IMR-90 (cell line): Measurements from ENCODE around the gene SLC39A11.

Experiments
- BHLHE40 ChIP-seq: fragments of 150-350 bp; IDR thresholded peaks from 2 replicates; pipeline ENCODE4 v1.6.1; 2016; ENCODE audit warnings: mild to moderate bottlenecking, low read depth, low read length
- CEBPB ChIP-seq: IDR thresholded peaks from 2 replicates; pipeline ENCODE4 v1.6.1; 2012; ENCODE audit warnings: low read depth, low read length, improper control_type of control experiment
- CTCF ChIP-seq: conservative IDR thresholded peaks from 2 replicates; pipeline ENCODE4 v1.5.1; 2012; ENCODE audit warnings: mild to moderate bottlenecking, low read depth, low read length, improper control_type of control experiment
- POLR2A ChIP-seq: IDR thresholded peaks from 2 replicates; pipeline ENCODE4 v1.6.1; 2012; ENCODE audit warnings: mild to moderate bottlenecking, low read depth, low read length
- USF2 ChIP-seq: fragments of 150-350 bp; IDR thresholded peaks from 2 replicates; pipeline ENCODE4 v1.6.1; 2017; ENCODE audit warnings: mild to moderate bottlenecking, antibody characterized with exemption, low read length, low read depth

- TF ChIP-seq CTCF, result no peak
- no peak for TF ChIP-seq CEBPB
- TF ChIP-seq POLR2A, result no peak
- no peak for TF ChIP-seq USF2
- no peak for TF ChIP-seq BHLHE40
These were observed 404.6 kb downstream of the SLC39A11 start for GRCh38 chr17:72687886-72688285.
